ENCODE results near the gene AKR1D1. TPM values are rescaled to one million over a fixed set of nuclear protein-coding genes. Genes with fewer than 3 reads are reported as not detected.

The AKR1D1 gene
- total and polyA plus RNA-seq, 2 of the 13 experiments (the other 11 are each of a cell fraction or from before 2014, with no cell fraction given): 6.9 to 37.0 TPM

DNA sequence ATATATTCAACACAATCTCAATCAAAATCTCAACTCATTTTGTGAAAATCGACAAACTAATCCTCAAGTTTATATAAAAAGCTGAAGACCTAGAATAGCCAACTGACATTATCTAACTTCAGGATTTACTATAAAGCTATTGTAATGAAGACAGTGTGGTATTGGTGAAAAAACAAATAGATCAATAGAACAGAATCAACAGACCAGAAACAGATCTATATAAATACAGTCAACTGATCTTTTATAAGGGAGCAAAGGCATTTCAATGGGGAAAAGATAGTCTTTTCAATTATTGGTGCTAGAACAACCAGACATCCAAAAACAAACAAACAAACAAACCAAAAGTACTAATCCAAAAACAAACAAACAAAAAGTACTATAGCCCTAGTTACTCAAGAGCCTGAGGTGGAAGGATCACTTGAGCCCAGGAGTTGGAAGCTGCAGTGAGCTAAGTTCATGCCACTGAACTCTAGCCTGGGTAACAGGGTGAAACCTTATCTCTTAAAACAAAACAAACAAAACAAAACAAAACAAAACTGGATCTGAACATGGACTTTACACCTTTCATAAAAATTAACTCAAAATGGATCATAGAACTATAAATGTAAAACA is 26.6 kb upstream of the AKR1D1 start (continued):
- TF ChIP-seq, protein P1, sequence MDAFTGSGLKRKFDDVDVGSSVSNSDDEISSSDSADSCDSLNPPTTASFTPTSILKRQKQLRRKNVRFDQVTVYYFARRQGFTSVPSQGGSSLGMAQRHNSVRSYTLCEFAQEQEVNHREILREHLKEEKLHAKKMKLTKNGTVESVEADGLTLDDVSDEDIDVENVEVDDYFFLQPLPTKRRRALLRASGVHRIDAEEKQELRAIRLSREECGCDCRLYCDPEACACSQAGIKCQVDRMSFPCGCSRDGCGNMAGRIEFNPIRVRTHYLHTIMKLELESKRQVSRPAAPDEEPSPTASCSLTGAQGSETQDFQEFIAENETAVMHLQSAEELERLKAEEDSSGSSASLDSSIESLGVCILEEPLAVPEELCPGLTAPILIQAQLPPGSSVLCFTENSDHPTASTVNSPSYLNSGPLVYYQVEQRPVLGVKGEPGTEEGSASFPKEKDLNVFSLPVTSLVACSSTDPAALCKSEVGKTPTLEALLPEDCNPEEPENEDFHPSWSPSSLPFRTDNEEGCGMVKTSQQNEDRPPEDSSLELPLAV (CRISPR knock-in tag; conservative IDR thresholded peaks at IDR 0.05; ENCODE audit: low read depth): no peak
- no peak for TF ChIP-seq ARNT2 (CRISPR knock-in tag; IDR thresholded peaks at IDR 0.05; ENCODE audit: low read depth)
- TF ChIP-seq, protein P2, sequence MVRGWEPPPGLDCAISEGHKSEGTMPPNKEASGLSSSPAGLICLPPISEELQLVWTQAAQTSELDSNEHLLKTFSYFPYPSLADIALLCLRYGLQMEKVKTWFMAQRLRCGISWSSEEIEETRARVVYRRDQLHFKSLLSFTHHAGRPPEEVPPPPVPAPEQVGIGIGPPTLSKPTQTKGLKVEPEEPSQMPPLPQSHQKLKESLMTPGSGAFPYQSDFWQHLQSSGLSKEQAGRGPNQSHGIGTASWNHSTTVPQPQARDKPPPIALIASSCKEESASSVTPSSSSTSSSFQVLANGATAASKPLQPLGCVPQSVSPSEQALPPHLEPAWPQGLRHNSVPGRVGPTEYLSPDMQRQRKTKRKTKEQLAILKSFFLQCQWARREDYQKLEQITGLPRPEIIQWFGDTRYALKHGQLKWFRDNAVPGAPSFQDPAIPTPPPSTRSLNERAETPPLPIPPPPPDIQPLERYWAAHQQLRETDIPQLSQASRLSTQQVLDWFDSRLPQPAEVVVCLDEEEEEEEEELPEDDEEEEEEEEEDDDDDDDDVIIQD (CRISPR knock-in tag; IDR thresholded peaks at IDR 0.05; ENCODE audit: low read depth): peak; percentile 81; the same call in 1 of the 2 replicates
- no peak for TF ChIP-seq CBX2 (IDR thresholded peaks at IDR 0.05; ENCODE audit: low read depth, low read length)
- TF ChIP-seq CBX2 (CRISPR knock-in tag; IDR thresholded peaks at IDR 0.05; ENCODE audit: low read depth): no peak
- TF ChIP-seq HOXA9 (CRISPR knock-in tag; IDR thresholded peaks at IDR 0.05; ENCODE audit: borderline replicate concordance): no peak
- TF ChIP-seq, protein P3, sequence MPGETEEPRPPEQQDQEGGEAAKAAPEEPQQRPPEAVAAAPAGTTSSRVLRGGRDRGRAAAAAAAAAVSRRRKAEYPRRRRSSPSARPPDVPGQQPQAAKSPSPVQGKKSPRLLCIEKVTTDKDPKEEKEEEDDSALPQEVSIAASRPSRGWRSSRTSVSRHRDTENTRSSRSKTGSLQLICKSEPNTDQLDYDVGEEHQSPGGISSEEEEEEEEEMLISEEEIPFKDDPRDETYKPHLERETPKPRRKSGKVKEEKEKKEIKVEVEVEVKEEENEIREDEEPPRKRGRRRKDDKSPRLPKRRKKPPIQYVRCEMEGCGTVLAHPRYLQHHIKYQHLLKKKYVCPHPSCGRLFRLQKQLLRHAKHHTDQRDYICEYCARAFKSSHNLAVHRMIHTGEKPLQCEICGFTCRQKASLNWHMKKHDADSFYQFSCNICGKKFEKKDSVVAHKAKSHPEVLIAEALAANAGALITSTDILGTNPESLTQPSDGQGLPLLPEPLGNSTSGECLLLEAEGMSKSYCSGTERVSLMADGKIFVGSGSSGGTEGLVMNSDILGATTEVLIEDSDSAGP (CRISPR knock-in tag; IDR thresholded peaks at IDR 0.05; ENCODE audit: borderline replicate concordance): no peak
- TF ChIP-seq ZNF598 (CRISPR knock-in tag; IDR thresholded peaks at IDR 0.05; ENCODE audit: borderline replicate concordance): no peak
- no peak for TF ChIP-seq DNMT3B (CRISPR knock-in tag; conservative IDR thresholded peaks at IDR 0.05)
- peak; percentile 52 for TF ChIP-seq NR2F6 (IDR thresholded peaks at IDR 0.05)
- TF ChIP-seq NR2F6 (CRISPR knock-in tag; IDR thresholded peaks at IDR 0.05): peak; percentile 44; the same call in 1 of the 2 replicates
- TF ChIP-seq, protein P4, sequence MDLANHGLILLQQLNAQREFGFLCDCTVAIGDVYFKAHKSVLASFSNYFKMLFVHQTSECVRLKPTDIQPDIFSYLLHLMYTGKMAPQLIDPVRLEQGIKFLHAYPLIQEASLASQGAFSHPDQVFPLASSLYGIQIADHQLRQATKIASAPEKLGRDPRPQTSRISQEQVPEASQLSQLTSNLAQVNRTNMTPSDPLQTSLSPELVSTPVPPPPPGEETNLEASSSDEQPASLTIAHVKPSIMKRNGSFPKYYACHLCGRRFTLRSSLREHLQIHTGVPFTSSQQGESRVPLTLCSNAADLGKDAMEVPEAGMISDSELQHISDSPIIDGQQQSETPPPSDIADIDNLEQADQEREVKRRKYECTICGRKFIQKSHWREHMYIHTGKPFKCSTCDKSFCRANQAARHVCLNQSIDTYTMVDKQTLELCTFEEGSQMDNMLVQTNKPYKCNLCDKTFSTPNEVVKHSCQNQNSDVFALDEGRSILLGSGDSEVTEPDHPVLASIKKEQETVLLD (CRISPR knock-in tag; IDR thresholded peaks at IDR 0.05; ENCODE audit: low read depth): no peak
- no peak for TF ChIP-seq NFE2L1 (CRISPR knock-in tag; IDR thresholded peaks at IDR 0.05; ENCODE audit: borderline replicate concordance)
- TF ChIP-seq PRPF4 (IDR thresholded peaks at IDR 0.05; ENCODE audit: low read depth, low read length, poor library complexity, severe bottlenecking): no peak
- TF ChIP-seq CEBPG (CRISPR knock-in tag; IDR thresholded peaks at IDR 0.05): peak; percentile 63; the same call in 1 of the 2 replicates
- TF ChIP-seq SP140L (CRISPR knock-in tag; IDR thresholded peaks at IDR 0.05; ENCODE audit: borderline replicate concordance): no peak
- no peak for TF ChIP-seq KLF13 (CRISPR knock-in tag; IDR thresholded peaks at IDR 0.05)
- no peak for TF ChIP-seq PAX8 (CRISPR knock-in tag; IDR thresholded peaks at IDR 0.05; ENCODE audit: borderline replicate concordance)
- no peak for TF ChIP-seq ZNF891 (CRISPR knock-in tag; IDR thresholded peaks at IDR 0.05)
- no peak for TF ChIP-seq XBP1 (CRISPR knock-in tag; IDR thresholded peaks at IDR 0.05)
- no peak for TF ChIP-seq MAF1 (CRISPR knock-in tag; IDR thresholded peaks at IDR 0.05; ENCODE audit: borderline replicate concordance)
- TF ChIP-seq, protein P5, sequence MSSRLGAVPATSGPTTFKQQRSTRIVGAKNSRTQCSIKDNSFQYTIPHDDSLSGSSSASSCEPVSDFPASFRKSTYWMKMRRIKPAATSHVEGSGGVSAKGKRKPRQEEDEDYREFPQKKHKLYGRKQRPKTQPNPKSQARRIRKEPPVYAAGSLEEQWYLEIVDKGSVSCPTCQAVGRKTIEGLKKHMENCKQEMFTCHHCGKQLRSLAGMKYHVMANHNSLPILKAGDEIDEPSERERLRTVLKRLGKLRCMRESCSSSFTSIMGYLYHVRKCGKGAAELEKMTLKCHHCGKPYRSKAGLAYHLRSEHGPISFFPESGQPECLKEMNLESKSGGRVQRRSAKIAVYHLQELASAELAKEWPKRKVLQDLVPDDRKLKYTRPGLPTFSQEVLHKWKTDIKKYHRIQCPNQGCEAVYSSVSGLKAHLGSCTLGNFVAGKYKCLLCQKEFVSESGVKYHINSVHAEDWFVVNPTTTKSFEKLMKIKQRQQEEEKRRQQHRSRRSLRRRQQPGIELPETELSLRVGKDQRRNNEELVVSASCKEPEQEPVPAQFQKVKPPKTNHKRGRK (CRISPR knock-in tag; IDR thresholded peaks at IDR 0.05): no peak
- 0 out of 2 replicates have a peak, but pooled peaks have one; percentile 45 for TF ChIP-seq ZNF331 (CRISPR knock-in tag; IDR thresholded peaks at IDR 0.05)

Measured in HepG2 (cell line).